Spleen (tissue), 11 donors: Measurements from ENCODE around the gene CNTNAP5. TPM values are rescaled to one million over a fixed set of nuclear protein-coding genes. Genes with fewer than 3 reads are reported as not detected.

Experiments used
- DNase-seq: peaks from one replicate; pipeline ENCODE4 v3.0.0-alpha.2; 2020
- H3K27ac ChIP-seq, 8 donors: fragments of 200-600 bp; sonication (generic) in 7 of 8; 1 replicate in 4 of 8; 2 replicates in 4 of 8; pipeline versions ENCODE4 v1.5.0 to v1.8.0; 2016 to 2021; ENCODE audit warnings: inconsistent platforms in 4 of 8, mild to moderate bottlenecking in 4 of 8, moderate library complexity in 1 of 8
- H3K27me3 ChIP-seq, 7 donors: fragments of 200-600 bp; sonication (generic) in 6 of 7; replicated peaks in 1 of 7; 1 replicate in 4 of 7; 2 replicates in 3 of 7; pipeline versions ENCODE4 v1.5.0 to v1.8.0; 2016 to 2021; ENCODE audit warnings: inconsistent platforms in 3 of 7, mild to moderate bottlenecking in 1 of 7
- H3K36me3 ChIP-seq, 6 donors: fragments of 200-600 bp; sonication (generic) in 5 of 6; 1 replicate in 4 of 6; 2 replicates in 2 of 6; pipeline versions ENCODE4 v1.5.0 to v1.8.0; 2016 to 2021; ENCODE audit warnings: inconsistent platforms in 2 of 6
- H3K4me1 ChIP-seq, 6 donors: fragments of 200-600 bp; sonication (generic) in 5 of 6; 1 replicate in 3 of 6; 2 replicates in 3 of 6; pipeline versions ENCODE4 v1.5.0 to v1.8.0; 2016 to 2021; ENCODE audit warnings: inconsistent platforms in 3 of 6
- H3K4me3 ChIP-seq, 8 donors: fragments of 200-600 bp; sonication (generic) in 7 of 8; 1 replicate in 4 of 8; 2 replicates in 4 of 8; pipeline versions ENCODE4 v1.5.0 to v1.8.0; 2016 to 2021; ENCODE audit warnings: inconsistent platforms in 4 of 8, mild to moderate bottlenecking in 4 of 8, moderate library complexity in 2 of 8
- H3K9me3 ChIP-seq, 8 donors: fragments of 200-600 bp; sonication (generic) in 7 of 8; 1 replicate in 4 of 8; 2 replicates in 4 of 8; pipeline versions ENCODE4 v1.5.0 to v1.8.0; 2016 to 2021; ENCODE audit warnings: inconsistent platforms in 4 of 8
- POLR2A ChIP-seq, 3 donors: fragments of 450-650 bp; IDR thresholded peaks; one replicate each; pipeline ENCODE4 v1.5.1; 2017; ENCODE audit warnings: antibody characterized with exemption in 3 of 3, mild to moderate bottlenecking in 1 of 3
- POLR2AphosphoS5 ChIP-seq, 3 donors: sonication (generic); formaldehyde crosslinking; IDR thresholded peaks; one replicate each; pipeline ENCODE4 v1.5.1; 2017; ENCODE audit warnings: antibody characterized with exemption in 3 of 3
- WGBS, 5 donors: extraction: QIAGEN DNeasy Blood & Tissue Kit in 3 of 5; methylation state at CpG; one replicate each; pipeline versions ENCODE4 v1.1.5 to v1.1.7; 2013 to 2018; 5-methylcytosine and 5-hydroxymethylcytosine counted together
- intact Hi-C: fragments of 100-400 bp; cut with DNase I; formaldehyde crosslinking; loops from one replicate; pipeline ENCODE4 v1.15.0; 2023; ENCODE audit warnings: low total_unique reads
- polyA plus RNA-seq, 3 donors: library from polyadenylated mRNA; stranded (reverse); fragments of 200-250 nt; gene quantifications; one replicate each; pipeline ENCODE4 v1.2.1, GENCODE V29; 2013
- total RNA-seq, 7 donors: library from RNA; depleted of rRNA in 3 of 7; stranded (reverse); fragments of >200 nt in 3 of 7; fragmentation: NEBNext Ultra II Directional in 4 of 7; extraction: Animal tissue kit (Norgen Biotek cat#: 25700) in 4 of 7; gene quantifications; one replicate each; pipeline versions ENCODE4 v1.1.0 to v1.2.1, GENCODE V29; 2016 to 2021
- TF ChIP-seq, protein P1 (sequence below), 11 experiments: fragments of 200-600 bp in 7 of 11; fragments of 450-650 bp in 4 of 11; sonication (generic) in 4 of 11; IDR thresholded peaks in 8 of 11; conservative IDR thresholded peaks in 3 of 11; 1 replicate in 7 of 11; 2 replicates in 4 of 11; pipeline versions ENCODE4 v1.4.0 to v1.8.0; 2016 to 2021; ENCODE audit warnings: antibody characterized with exemption in 11 of 11, inconsistent platforms in 4 of 11, mild to moderate bottlenecking in 1 of 11
- donor health status: healthy with polysubstance abuse.
- donor health status: DM: no; HTN: no; CAD: no; lungs with moderate emphysema.
- donor health status: DM: no; HTN: no; CAD: no.
- donor health status: Bipolar disorder and iron deficiency.
- donor health status: healthy.
- donor health status: DM: no; HTN: no; CAD: no.
- donor health status: DM: yes; HTN: yes; CAD: no.

Gene CNTNAP5
- total and polyA plus RNA-seq, 10 donors, result 0.18 TPM; not detected in 9

DNA sequence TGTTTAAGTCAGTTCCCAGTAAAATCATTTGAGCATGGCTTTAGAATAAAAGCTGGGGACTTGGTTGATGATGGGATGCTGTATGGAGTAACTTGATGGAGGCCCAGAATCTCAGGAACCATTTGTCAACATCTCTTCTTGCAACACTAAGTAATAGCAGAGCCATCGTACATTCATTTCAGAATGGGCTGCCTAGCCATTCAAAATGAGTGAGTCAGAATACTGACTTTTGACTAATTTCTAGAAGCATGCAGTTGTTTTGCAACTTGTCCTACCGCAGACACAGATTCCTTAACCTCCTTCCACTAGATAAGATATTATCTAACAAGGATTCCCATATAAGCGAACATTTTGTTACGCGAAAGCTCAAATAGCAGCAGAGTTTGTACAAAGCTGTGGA, 229.5 kb downstream of the CNTNAP5 start:
- Histone ChIP-seq H3K27me3 (no peaks in the 10 kb centered on the region), H3K36me3 (no peaks in the 10 kb centered on the region), H3K27ac (no peak overlapping the region), H3K9me3 (peaks cover 0 to 3% (median 0%) of the 10 kb centered on the region in 8 donors), H3K4me3 (no peak overlapping the region), H3K4me1 (no peaks in the 10 kb centered on the region)
- DNase-seq, result no peak
- TF ChIP-seq POLR2AphosphoS5 (IDR thresholded peaks at IDR 0.05), result no peak
- TF ChIP-seq, protein P1, sequence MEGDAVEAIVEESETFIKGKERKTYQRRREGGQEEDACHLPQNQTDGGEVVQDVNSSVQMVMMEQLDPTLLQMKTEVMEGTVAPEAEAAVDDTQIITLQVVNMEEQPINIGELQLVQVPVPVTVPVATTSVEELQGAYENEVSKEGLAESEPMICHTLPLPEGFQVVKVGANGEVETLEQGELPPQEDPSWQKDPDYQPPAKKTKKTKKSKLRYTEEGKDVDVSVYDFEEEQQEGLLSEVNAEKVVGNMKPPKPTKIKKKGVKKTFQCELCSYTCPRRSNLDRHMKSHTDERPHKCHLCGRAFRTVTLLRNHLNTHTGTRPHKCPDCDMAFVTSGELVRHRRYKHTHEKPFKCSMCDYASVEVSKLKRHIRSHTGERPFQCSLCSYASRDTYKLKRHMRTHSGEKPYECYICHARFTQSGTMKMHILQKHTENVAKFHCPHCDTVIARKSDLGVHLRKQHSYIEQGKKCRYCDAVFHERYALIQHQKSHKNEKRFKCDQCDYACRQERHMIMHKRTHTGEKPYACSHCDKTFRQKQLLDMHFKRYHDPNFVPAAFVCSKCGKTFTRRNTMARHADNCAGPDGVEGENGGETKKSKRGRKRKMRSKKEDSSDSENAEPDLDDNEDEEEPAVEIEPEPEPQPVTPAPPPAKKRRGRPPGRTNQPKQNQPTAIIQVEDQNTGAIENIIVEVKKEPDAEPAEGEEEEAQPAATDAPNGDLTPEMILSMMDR (IDR thresholded peaks at IDR 0.05 in 8 of 11, conservative IDR thresholded peaks at IDR 0.05 in 3 of 11), result no peak
- no peak for TF ChIP-seq POLR2A (IDR thresholded peaks at IDR 0.05)
- intact Hi-C loops, result no loop called here
- WGBS, 5 donors, result 91 to 96% (median 94%) methylated on average over 5 of the region's 5 CpGs

DNA sequence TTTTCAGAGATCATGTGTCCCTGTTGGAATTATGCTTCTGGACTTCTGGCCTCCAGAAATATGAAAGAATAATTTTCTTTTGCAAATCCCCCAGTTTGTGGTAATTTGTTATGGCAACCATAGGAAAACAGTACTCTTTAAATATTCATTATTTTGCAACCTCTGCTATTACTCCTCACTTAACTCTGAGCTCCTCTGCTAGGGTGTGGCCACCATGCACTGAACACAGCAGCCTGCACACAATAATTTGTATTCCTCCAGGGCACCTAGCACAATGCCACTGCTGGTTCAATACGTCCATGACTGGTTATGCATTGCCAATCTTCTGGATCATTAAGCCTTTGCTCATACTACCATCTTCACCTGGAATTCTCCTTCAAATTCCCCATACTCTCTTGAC, 232.0 kb downstream of the CNTNAP5 start:
- no peak for DNase-seq
- Histone ChIP-seq H3K27ac (no peak overlapping the region), H3K9me3 (peaks cover 0 to 12% (median 1%) of the 10 kb centered on the region in 8 donors), H3K36me3 (no peaks in the 10 kb centered on the region), H3K4me3 (no peak overlapping the region), H3K27me3 (no peaks in the 10 kb centered on the region), H3K4me1 (no peaks in the 10 kb centered on the region)
- 56 to 88% (median 73%) methylated on average over 1 of the region's 1 CpG for WGBS, 5 donors
- intact Hi-C loops, result no loop called here
- TF ChIP-seq, protein P1 (IDR thresholded peaks at IDR 0.05 in 8 of 11, conservative IDR thresholded peaks at IDR 0.05 in 3 of 11), result no peak
- no peak for TF ChIP-seq POLR2AphosphoS5 (IDR thresholded peaks at IDR 0.05)
- no peak for TF ChIP-seq POLR2A (IDR thresholded peaks at IDR 0.05)

GRCh38 chr2:124258140-124258880, 233.2 kb downstream of the CNTNAP5 start:
- no peaks in the 10 kb centered on the region for H3K4me1 ChIP-seq
- no peak for DNase-seq
- intact Hi-C loops, result no loop called here
- peaks cover 0 to 12% (median 1%) of the 10 kb centered on the region in 8 donors for H3K9me3 ChIP-seq
- 80 to 90% (median 81%) methylated on average over 6 of the region's 6 CpGs for WGBS, 5 donors
- H3K27ac ChIP-seq, result no peak overlapping the region
- no peaks in the 10 kb centered on the region for H3K36me3 ChIP-seq
- H3K4me3 ChIP-seq, result no peak overlapping the region
- H3K27me3 ChIP-seq, result no peaks in the 10 kb centered on the region
- TF ChIP-seq, protein P1 (IDR thresholded peaks at IDR 0.05 in 8 of 11, conservative IDR thresholded peaks at IDR 0.05 in 3 of 11), result no peak
- no peak for TF ChIP-seq POLR2AphosphoS5 (IDR thresholded peaks at IDR 0.05)
- no peak for TF ChIP-seq POLR2A (IDR thresholded peaks at IDR 0.05)

DNA sequence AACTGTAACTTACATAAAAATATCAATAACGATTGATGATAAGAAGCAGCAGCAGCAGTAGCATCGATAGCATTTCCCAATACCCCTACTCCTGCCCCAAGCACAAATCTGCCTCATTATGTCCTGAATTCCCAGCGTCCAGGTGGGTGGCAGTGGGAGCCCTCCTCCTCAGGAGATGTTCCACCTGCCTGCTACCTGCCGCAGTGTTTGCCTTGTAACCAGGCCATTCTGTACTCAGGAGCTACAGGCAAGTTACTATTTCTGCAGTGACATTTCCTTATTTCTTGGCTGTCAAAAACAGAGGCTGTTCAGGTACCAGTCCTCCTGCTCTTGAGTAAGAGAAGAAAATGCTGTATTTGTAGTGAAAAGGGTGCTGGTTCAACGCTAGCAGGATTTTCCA, 236.4 kb downstream of the CNTNAP5 start:
- TF ChIP-seq POLR2AphosphoS5 (IDR thresholded peaks at IDR 0.05) (no peak), POLR2A (IDR thresholded peaks at IDR 0.05) (no peak)
- TF ChIP-seq, protein P1 (IDR thresholded peaks at IDR 0.05 in 8 of 11, conservative IDR thresholded peaks at IDR 0.05 in 3 of 11), result no peak
- intact Hi-C loops, result no loop called here
- no peaks in the 10 kb centered on the region for H3K36me3 ChIP-seq
- peaks cover 0 to 12% (median 1%) of the 10 kb centered on the region in 8 donors for H3K9me3 ChIP-seq
- 77 to 87% (median 83%) methylated on average over 5 of the region's 5 CpGs for WGBS, 5 donors
- H3K27ac ChIP-seq, result no peak overlapping the region
- no peak overlapping the region for H3K4me3 ChIP-seq
- no peaks in the 10 kb centered on the region for H3K4me1 ChIP-seq
- H3K27me3 ChIP-seq, result no peaks in the 10 kb centered on the region
- no peak for DNase-seq
